ENCODE measurements around the gene SPRED1.

The SPRED1 gene

GRCh38 chr15:38252481-38253350 lies at the start of gene SPRED1:
TSS of gene SPRED1 (plus strand) at chr15:38252836. CDS start at chr15:38253186, 350 bp downstream.
- DNase-seq = peak; percentile 33

- no peak for DNase-seq
Measured at GRCh38 chr15:38205526-38206272, 46.9 kb upstream of the SPRED1 start.

- DNase-seq = no peak
Measured at GRCh38 chr15:38207621-38208020, 45.0 kb upstream of the SPRED1 start.

GRCh38 chr15:38208206-38208605 lies 44.4 kb upstream of the SPRED1 start:
- DNase-seq = no peak

- DNase-seq = no peak
Measured at GRCh38 chr15:38208779-38209178, 43.9 kb upstream of the SPRED1 start.

- no peak for DNase-seq
Measured at GRCh38 chr15:38211249-38211648, 41.4 kb upstream of the SPRED1 start.

- DNase-seq = no peak
Measured at GRCh38 chr15:38211811-38212210, 40.8 kb upstream of the SPRED1 start.

- no peak for DNase-seq
Measured at GRCh38 chr15:38212729-38213351, 39.8 kb upstream of the SPRED1 start.

- DNase-seq = no peak
Measured at GRCh38 chr15:38213356-38213755, 39.3 kb upstream of the SPRED1 start.

- DNase-seq = no peak
Measured at GRCh38 chr15:38215707-38216106, 36.9 kb upstream of the SPRED1 start.

GRCh38 chr15:38216763-38217162 lies 35.9 kb upstream of the SPRED1 start:
- no peak for DNase-seq

- DNase-seq = no peak
Measured at GRCh38 chr15:38217191-38217595, 35.4 kb upstream of the SPRED1 start.

- no peak for DNase-seq
Measured at GRCh38 chr15:38217788-38218609, 34.6 kb upstream of the SPRED1 start.

GRCh38 chr15:38220606-38221273 lies 31.9 kb upstream of the SPRED1 start:
- DNase-seq = no peak

- DNase-seq = no peak
Measured at GRCh38 chr15:38224486-38224885, 28.1 kb upstream of the SPRED1 start.

GRCh38 chr15:38225381-38225780 lies 27.3 kb upstream of the SPRED1 start:
- DNase-seq = no peak

GRCh38 chr15:38226608-38227266 lies 25.9 kb upstream of the SPRED1 start:
- DNase-seq = no peak

- DNase-seq = no peak
Measured at GRCh38 chr15:38227941-38228340, 24.7 kb upstream of the SPRED1 start.

GRCh38 chr15:38228618-38229017 lies 24.0 kb upstream of the SPRED1 start:
- DNase-seq = no peak

- DNase-seq = no peak
Measured at GRCh38 chr15:38229705-38230310, 22.8 kb upstream of the SPRED1 start.

GRCh38 chr15:38231436-38231835 lies 21.2 kb upstream of the SPRED1 start:
- DNase-seq = no peak
